HG02884 (cell line): ENCODE measurements around the gene C2CD2.
"Not testable (repeated sequence)": the region's sequence is repeated elsewhere in the genome, so short reads cannot be mapped to it uniquely, and the experiment has no call there.

Experiments used
- ATAC-seq: cut with Tn5 transposase; IDR thresholded peaks from one replicate; pipeline ENCODE4 v1.9.1; 2021; ENCODE audit warnings: mild to moderate bottlenecking, moderate library complexity; ENCODE audit not compliant: unreplicated experiment

C2CD2 gene

DNA sequence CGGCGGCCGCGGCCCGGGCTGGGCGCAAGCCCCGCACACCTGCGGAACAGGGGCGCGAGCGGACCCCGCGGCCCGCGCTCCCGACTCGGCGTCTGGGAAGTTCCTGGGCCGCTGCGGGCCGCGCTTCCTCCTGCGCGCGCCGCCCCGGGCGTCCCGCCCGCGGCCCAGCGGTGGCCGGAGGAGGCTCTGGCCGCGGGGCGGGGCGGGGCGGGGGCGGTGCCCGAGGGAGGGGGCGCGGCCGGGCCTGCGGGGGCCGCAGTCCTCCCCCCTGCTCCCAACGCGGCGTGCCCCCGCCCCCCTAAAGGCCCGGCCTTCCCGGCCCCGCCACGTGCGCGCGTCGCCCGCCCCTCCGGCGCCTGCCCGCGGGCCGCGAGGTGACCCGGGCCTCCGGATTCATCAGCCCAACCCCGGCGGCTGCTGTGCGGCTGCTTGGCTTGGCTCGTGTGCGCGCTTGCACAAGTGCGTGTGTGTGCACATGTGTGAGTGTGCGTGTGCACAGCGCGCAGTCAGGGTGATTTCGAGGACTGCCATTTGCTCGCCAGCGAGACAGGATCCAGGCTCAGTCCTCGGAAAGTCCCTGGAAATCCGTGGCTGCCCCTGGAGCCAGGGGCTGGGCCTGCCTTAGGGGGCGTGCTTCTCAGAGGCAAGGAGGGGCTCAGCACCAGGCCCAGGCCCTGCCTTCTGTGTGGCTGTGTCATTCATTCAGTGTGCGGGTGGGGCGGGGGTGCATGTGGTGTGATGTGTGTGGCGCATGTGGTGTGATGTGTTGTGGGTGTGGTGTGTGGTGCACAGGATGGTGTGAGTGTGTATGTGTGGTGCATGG, at the start of gene C2CD2:
C2CD2 (minus strand) TSS at position 188 of the 823 bp plus-strand sequence. CDS start 370 bp downstream, outside the sequence.
- ATAC-seq: no peak

DNA sequence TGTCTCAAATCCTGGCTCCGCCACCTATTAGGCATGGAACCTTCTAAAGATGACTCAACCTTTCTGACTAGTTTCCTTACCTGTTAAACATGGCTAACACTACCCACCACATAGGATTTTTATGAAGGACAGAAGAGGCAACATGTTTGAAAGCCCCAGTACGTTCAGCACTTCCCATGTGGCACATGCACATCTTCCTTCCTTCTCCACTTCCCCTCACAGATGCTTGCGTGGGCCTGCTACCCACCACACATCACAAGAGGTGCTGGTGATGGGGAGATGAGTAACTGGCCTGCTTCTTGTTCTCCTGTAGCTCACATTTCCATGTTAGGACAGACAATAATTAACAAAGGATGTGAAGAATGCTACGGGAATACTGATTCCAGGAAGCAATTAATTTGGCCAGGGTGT, 49.2 kb upstream of the C2CD2 start:
- no peak for ATAC-seq

DNA sequence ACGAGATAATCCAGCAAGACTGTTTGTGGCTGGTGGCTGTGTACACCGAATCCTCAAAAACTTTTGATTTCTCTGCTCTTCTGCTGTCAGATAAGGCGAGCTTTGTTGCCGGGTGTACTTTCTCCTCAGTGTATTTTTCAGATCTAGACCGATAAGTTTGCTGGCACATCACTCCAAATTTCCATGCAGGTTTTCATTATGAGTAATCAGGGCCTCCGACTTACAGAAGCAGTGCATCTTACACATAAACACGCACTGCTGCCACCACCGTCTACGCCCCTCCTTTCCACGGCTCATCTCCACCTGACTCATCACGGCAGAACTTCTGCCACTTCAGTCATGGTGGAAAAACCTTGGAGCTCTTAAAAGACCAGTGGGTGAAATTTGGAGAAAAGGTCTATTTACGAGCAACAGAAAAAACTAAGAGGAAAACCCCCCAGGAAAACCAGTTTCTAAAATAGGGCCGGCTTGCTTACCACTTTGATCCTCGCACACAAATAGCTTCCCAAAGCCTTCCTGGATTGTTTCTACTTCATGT, 48.7 kb upstream of the C2CD2 start:
- peak; percentile 89 for ATAC-seq

GRCh38 chr21:42001781-42002180, 48.0 kb upstream of the C2CD2 start:
- no peak for ATAC-seq

GRCh38 chr21:42000908-42001307, 47.1 kb upstream of the C2CD2 start:
- ATAC-seq: no peak

- no peak for ATAC-seq
Measured at GRCh38 chr21:41997657-41998056, 43.8 kb upstream of the C2CD2 start.

DNA sequence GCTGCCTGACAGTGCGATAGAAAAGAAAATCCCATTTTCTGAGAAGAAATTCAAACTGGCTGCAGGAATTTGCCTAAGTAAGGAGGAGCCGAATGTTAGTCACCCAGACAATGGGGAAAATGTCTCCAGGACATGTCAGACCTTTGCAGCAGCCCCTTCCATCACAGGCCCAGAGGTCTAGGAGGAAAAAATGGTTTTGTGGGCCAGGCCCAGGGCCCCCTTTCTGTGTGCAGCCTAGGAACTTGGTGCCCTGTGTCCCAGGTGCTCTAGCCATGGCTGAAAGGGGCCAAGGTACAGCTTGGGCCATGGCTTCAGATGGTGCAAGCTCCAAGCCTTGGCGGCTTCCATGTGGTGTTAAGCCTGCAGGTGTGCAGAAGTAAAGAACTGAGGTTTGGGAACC, 41.8 kb upstream of the C2CD2 start:
- ATAC-seq: no peak

- not testable (repeated sequence) for ATAC-seq
Measured at GRCh38 chr21:41994613-41995012, 40.8 kb upstream of the C2CD2 start.

GRCh38 chr21:41993744-41994143, 39.9 kb upstream of the C2CD2 start:
- no peak for ATAC-seq

DNA sequence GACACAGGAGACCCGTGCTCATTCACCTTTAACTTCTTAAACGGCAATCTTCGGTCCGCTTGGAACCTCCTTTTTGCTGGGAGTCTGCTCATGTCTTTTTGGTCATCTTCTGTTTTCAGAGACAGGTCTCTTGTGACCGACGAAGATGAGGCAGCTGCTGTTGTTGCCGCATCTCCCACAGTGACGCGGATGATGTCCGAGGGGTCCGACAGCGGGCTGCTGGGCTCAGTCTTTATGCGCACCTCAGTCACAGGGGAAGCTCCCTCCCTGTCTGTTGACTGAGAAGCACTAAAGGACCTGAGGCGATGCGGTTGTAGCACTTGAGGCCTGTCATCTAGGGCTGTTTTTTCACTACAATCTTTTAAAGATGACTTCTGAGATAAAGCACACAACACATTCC, 38.8 kb upstream of the C2CD2 start:
- no peak for ATAC-seq

GRCh38 chr21:41991659-41992058, 37.8 kb upstream of the C2CD2 start:
- no peak for ATAC-seq

- no peak for ATAC-seq
Measured at GRCh38 chr21:41989698-41990097, 35.9 kb upstream of the C2CD2 start.

- ATAC-seq: no peak
Measured at GRCh38 chr21:41987310-41987709, 33.5 kb upstream of the C2CD2 start.

DNA sequence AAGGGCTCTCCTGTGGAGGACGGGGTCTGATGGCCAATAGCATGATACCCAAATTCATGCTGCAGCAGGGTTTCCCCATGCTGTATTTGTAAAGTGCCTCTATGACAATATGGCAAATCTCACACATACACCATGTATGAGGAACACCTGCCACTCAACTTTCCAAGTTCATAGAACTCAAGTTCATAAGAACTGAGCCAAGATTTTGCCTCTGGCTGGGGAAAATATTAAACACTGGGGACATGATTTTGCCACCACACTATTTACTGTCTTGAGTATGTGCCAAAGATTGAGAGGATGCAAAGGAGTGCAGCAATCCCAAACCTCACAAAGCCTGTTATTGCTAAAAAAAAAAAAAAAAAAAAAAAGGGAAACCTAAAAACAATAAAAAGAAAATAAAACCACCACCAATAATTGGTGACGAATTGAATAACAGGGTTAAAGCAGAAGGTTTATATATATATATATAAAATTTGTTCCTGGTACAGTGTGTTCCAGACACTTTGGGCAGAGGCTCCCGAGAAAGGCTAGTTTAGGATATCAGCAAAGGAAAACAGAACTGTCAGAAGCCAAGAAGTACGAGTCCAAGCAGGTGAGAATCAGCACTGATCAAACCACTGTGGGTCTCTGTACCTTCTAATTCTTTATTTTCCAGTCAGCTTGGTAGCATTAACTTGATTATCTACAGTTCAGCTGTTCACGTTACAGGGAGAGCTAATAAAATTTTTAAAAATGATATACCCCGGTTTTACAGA, 32.0 kb upstream of the C2CD2 start:
- no peak for ATAC-seq

DNA sequence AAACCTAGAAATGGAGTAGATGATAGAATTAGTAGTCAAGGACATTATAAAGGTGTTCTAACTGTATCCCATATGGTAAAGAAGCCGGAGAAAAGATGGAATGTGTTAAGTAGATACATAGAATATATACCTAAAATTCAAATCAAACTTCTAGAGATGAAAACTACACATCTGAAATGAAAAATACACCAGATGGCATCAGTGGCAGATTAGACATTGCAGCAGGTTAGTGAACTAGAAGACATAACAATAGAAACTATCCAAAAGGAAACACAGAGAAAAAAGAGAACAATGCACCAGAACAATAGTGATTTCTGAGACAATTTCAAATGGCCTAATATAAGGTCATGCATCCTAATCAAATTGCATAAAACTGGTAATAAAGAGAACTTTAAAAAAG, 29.4 kb upstream of the C2CD2 start:
- no peak for ATAC-seq

DNA sequence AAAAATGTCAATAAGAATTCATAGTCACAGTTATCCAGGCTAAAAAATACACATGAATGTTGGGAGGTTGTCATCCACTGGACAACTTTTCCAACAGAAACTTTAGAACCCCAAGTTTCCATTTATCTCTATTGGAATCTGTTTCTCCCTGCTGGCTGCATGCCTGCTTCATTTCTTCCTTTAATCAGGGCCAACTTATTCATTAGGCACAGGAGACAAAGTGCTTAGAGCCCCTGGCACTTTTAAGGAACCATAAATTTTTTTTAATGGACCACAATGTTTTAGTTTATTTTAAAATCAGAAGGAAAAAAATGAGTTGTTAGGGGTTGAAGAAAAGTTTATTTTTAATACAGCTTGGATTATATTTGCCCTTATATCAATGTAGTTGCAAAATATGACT, 26.7 kb upstream of the C2CD2 start:
- ATAC-seq: no peak

GRCh38 chr21:41979751-41980369, 26.0 kb upstream of the C2CD2 start:
- ATAC-seq: no peak

GRCh38 chr21:41979335-41979734, 25.5 kb upstream of the C2CD2 start:
- ATAC-seq: no peak

DNA sequence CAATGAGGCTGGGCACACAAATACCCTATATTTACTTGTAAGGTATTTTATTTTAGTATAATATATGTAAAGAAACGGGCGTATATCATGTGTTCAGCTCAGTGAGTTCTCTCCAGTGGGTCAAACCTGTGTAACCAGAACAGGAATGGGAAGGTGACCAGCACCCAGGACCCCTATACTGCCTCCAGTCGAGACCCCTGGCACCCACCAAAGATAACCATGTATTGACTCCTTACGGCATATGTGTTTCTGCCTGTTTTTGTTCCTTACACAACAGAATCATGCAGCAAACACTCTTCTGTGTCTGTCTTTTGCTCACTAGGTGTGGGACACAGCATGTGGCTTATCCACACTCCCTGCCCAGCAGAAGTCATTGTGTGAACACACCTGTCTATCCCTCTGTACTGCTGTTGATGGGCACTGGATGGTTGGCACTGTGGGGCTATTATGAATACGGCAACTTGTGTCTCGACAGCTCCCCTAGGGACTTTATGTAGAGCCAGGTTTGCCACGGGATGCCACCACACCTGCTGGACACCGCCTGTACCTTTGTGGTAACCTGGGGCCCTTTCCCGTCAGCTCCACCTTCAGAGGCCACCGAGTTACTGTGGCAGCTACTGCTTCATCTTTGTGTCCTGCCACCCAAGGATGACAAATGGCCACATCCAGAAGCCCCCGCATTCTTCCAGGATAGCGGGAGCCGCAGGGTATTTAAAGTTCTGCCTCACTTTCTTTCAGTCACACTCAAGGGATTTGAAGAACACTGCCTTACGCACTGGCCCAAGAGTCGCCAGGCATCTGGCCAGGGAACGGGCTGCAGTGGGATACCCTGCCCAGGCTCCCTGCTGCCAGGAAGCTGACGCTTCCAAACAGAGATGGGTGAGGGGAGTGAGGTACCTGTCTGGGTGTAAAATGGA, 23.5 kb upstream of the C2CD2 start:
- no peak for ATAC-seq

GRCh38 chr21:41976611-41977010, 22.8 kb upstream of the C2CD2 start:
- ATAC-seq: no peak
